ENCODE measurements around the gene NCBP1.

NCBP1 gene

GRCh38 chr9:97627624-97628023 lies 6.0 kb upstream of the NCBP1 start:
- no peak for DNase-seq

GRCh38 chr9:97628668-97629067 lies 5.0 kb upstream of the NCBP1 start:
- no peak for DNase-seq

- no peak for DNase-seq
These were observed 4.5 kb upstream of the NCBP1 start for GRCh38 chr9:97629156-97629555.

- DNase-seq: no peak
These were observed 3.0 kb upstream of the NCBP1 start for GRCh38 chr9:97630591-97630990.

- DNase-seq: peak; percentile 64
These were observed 1.2 kb upstream of the NCBP1 start for GRCh38 chr9:97632248-97632984.

- DNase-seq: no peak
These were observed 354 bp downstream of the NCBP1 start for GRCh38 chr9:97633859-97634490.

- DNase-seq: no peak
These were observed 1.4 kb downstream of the NCBP1 start for GRCh38 chr9:97635026-97635425.

GRCh38 chr9:97636903-97637302 lies 3.3 kb downstream of the NCBP1 start:
- DNase-seq: no peak

GRCh38 chr9:97638666-97639065 lies 5.0 kb downstream of the NCBP1 start:
- no peak for DNase-seq

- no peak for DNase-seq
These were observed 6.7 kb downstream of the NCBP1 start for GRCh38 chr9:97640325-97640724.

GRCh38 chr9:97645720-97646119 lies 12.1 kb downstream of the NCBP1 start:
- no peak for DNase-seq

- no peak for DNase-seq
These were observed 14.4 kb downstream of the NCBP1 start for GRCh38 chr9:97647996-97648395.

- no peak for DNase-seq
These were observed 18.0 kb downstream of the NCBP1 start for GRCh38 chr9:97651646-97652045.

GRCh38 chr9:97658707-97659106 lies 25.1 kb downstream of the NCBP1 start:
- no peak for DNase-seq

GRCh38 chr9:97659771-97660170 lies 26.1 kb downstream of the NCBP1 start:
- DNase-seq: no peak

- DNase-seq: no peak
These were observed 26.7 kb downstream of the NCBP1 start for GRCh38 chr9:97660340-97660739.

- no peak for DNase-seq
These were observed 27.2 kb downstream of the NCBP1 start for GRCh38 chr9:97660847-97661246.

GRCh38 chr9:97665742-97666141 lies 32.1 kb downstream of the NCBP1 start:
- no peak for DNase-seq

- DNase-seq: no peak
These were observed 33.5 kb downstream of the NCBP1 start for GRCh38 chr9:97666907-97667686.

GRCh38 chr9:97668485-97668884 lies 34.9 kb downstream of the NCBP1 start:
- DNase-seq: no peak

GRCh38 chr9:97670586-97670985 lies 37.0 kb downstream of the NCBP1 start:
- DNase-seq: no peak

- DNase-seq: no peak
These were observed 38.8 kb downstream of the NCBP1 start for GRCh38 chr9:97672403-97672802.

GRCh38 chr9:97673922-97674321 lies 40.3 kb downstream of the NCBP1 start:
- no peak for DNase-seq

GRCh38 chr9:97675655-97676054 lies 42.0 kb downstream of the NCBP1 start:
- DNase-seq: no peak
